Kidney (tissue), 14 donors: ENCODE results near the gene GPR152. TPM values are rescaled to one million over a fixed set of nuclear protein-coding genes. Genes with fewer than 3 reads are reported as not detected.

Source experiments
- DNase-seq, 5 donors: peaks; one replicate each; pipeline ENCODE4 v3.0.0-alpha.2; 2013 to 2020
- FAIRE-seq: peaks from 2 replicates; lab custom pipeline; 2012; peaks lifted over from hg19 to GRCh38; lab: Jason Lieb, UNC
- H3K27ac ChIP-seq, 2 donors: one replicate each; pipeline ENCODE4 v1.7.0; 2013; ENCODE audit warnings: low read depth in 2 of 2, low read length in 2 of 2, inconsistent platforms in 1 of 2
- H3K27me3 ChIP-seq: one replicate; pipeline ENCODE4 v1.7.1; 2013; ENCODE audit warnings: low read length, inconsistent platforms; ENCODE audit not compliant: control insufficient read depth, insufficient read depth
- H3K36me3 ChIP-seq, 3 donors: one replicate each; pipeline versions ENCODE4 v1.7.0 to v1.7.1; 2013; ENCODE audit warnings: low read length in 3 of 3, control low read depth in 1 of 3, inconsistent platforms in 1 of 3; ENCODE audit not compliant: insufficient read depth in 3 of 3, control insufficient read depth in 2 of 3
- H3K4me1 ChIP-seq, 3 donors: one replicate each; pipeline versions ENCODE4 v1.7.0 to v1.7.1; 2013; ENCODE audit warnings: low read length in 3 of 3, inconsistent platforms in 1 of 3, low read depth in 1 of 3; ENCODE audit not compliant: control insufficient read depth in 2 of 3, insufficient read depth in 2 of 3
- H3K4me3 ChIP-seq, 3 donors: one replicate each; pipeline versions ENCODE4 v1.7.0 to v1.8.1; 2013; ENCODE audit warnings: low read length in 3 of 3, control low read depth in 1 of 3, inconsistent platforms in 1 of 3
- H3K9ac ChIP-seq, 3 donors: one replicate each; pipeline versions ENCODE4 v1.7.0 to v1.7.1; 2013; ENCODE audit warnings: low read length in 3 of 3, control low read depth in 1 of 3, inconsistent platforms in 1 of 3
- H3K9me3 ChIP-seq, 3 donors: one replicate each; pipeline versions ENCODE4 v1.7.0 to v1.7.1; 2013; ENCODE audit warnings: low read length in 3 of 3, control low read depth in 1 of 3, inconsistent platforms in 1 of 3; ENCODE audit not compliant: control insufficient read depth in 2 of 3, insufficient read depth in 1 of 3
- intact Hi-C: fragments of 100-400 bp; cut with DNase I; formaldehyde crosslinking; loops from one replicate; pipeline ENCODE4 v1.11.1; 2022
- polyA plus RNA-seq: library from polyadenylated mRNA; stranded (reverse); fragments of 350-450 nt; fragmentation: Illumina TruSeq; extraction: RNeasy Lipid Tissue Mini Kit (QIAGEN cat#74804); gene quantifications from one replicate; pipeline ENCODE4 v1.2.3, GENCODE V29; 2014; ENCODE audit warnings: low read depth, low replicate concordance; ENCODE audit not compliant: insufficient read depth
- total RNA-seq: library from RNA; stranded (reverse); fragmentation: NEBNext Ultra II Directional; extraction: Animal tissue kit (Norgen Biotek cat#: 25700); gene quantifications from one replicate; pipeline ENCODE4 v1.2.1, GENCODE V29; 2021
- TF ChIP-seq, protein P1 (sequence below): IDR thresholded peaks from 3 replicates; pipeline ENCODE4 v1.5.1; 2012; ENCODE audit warnings: mild to moderate bottlenecking, moderate library complexity, borderline replicate concordance; ENCODE audit not compliant: insufficient read depth; ENCODE audit errors: extremely low read depth
- donor health status: control.
- donor health status: control.
- donor health status: control.
- donor health status: control.
- donor health status: control.
- donor health status: DM: yes; HTN: yes; CAD: no.
- donor health status: Normal renal cell carcinoma (clear cell type).

Gene GPR152
- total and polyA plus RNA-seq, 2 donors from 2014 or later = not detected

- Histone ChIP-seq H3K27ac (no peak overlapping the region), H3K27me3 (no peaks in the 10 kb centered on the region), H3K4me3 (no peak overlapping the region), H3K9me3 (no peaks in the 10 kb centered on the region), H3K9ac (no peak overlapping the region), H3K36me3 (no peaks in the 10 kb centered on the region), H3K4me1 (no peaks in the 10 kb centered on the region)
- intact Hi-C loops = no loop called here
- TF ChIP-seq, protein P1, sequence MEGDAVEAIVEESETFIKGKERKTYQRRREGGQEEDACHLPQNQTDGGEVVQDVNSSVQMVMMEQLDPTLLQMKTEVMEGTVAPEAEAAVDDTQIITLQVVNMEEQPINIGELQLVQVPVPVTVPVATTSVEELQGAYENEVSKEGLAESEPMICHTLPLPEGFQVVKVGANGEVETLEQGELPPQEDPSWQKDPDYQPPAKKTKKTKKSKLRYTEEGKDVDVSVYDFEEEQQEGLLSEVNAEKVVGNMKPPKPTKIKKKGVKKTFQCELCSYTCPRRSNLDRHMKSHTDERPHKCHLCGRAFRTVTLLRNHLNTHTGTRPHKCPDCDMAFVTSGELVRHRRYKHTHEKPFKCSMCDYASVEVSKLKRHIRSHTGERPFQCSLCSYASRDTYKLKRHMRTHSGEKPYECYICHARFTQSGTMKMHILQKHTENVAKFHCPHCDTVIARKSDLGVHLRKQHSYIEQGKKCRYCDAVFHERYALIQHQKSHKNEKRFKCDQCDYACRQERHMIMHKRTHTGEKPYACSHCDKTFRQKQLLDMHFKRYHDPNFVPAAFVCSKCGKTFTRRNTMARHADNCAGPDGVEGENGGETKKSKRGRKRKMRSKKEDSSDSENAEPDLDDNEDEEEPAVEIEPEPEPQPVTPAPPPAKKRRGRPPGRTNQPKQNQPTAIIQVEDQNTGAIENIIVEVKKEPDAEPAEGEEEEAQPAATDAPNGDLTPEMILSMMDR = no peak
- FAIRE-seq (no peak), DNase-seq (no peak)
Observed at GRCh38 chr11:67408437-67409200, 43.9 kb downstream of the GPR152 start.

DNA sequence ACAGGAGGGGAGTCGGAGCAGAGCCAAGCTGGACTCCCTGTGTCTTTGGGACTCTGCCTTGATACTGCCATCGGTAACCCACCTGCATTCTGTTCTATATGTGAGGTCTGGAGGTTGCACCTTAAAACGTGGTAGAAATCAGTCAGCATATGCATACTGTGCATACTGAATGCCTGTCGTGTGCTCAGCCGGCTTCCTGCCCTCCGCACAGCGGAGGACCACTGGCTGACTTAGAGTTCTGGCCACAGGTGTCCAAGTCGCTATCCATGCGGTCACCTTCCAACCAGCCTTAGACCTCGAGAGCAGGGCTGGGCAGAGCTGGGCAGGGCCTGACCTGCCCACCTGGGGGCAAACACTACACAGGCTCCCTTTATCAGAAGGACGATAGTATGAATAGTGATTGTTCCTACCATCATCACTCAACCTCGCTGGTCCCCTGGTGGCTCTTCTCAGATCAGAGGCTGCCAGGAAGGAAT is 44.8 kb downstream of the GPR152 start:
- Histone ChIP-seq H3K27me3 (no peaks in the 10 kb centered on the region), H3K4me3 (no peak overlapping the region), H3K9me3 (no peaks in the 10 kb centered on the region), H3K36me3 (no peaks in the 10 kb centered on the region), H3K4me1 (no peaks in the 10 kb centered on the region), H3K27ac (no peak overlapping the region), H3K9ac (no peak overlapping the region)
- intact Hi-C loops = no loop called here
- TF ChIP-seq, protein P1 = no peak
- no peak for DNase-seq
- no peak for FAIRE-seq

- TF ChIP-seq, protein P1 = no peak
- no peak overlapping the region for H3K27ac ChIP-seq
Observed at GRCh38 chr11:67406969-67407687, 45.4 kb downstream of the GPR152 start.

More at GRCh38 chr11:67406969-67407687, 45.4 kb downstream of the GPR152 start:
- Histone ChIP-seq H3K4me1 (peaks cover 0 to under 1% (median 0%) of the 10 kb centered on the region in 3 donors), H3K27me3 (no peaks in the 10 kb centered on the region), H3K9ac (no peak overlapping the region), H3K9me3 (no peaks in the 10 kb centered on the region), H3K36me3 (no peaks in the 10 kb centered on the region), H3K4me3 (no peak overlapping the region)
- FAIRE-seq = no peak
- no peak for DNase-seq
- intact Hi-C loops = no loop called here
